ENCODE data around the gene DCBLD2.

The DCBLD2 gene

GRCh38 chr3:98827221-98827920 is 74.1 kb downstream of the DCBLD2 start:
- Mint-ChIP-seq H3K4me3 (no peak overlapping the region), H3K27ac (no peak overlapping the region), H3K27me3 (no peaks in the 10 kb centered on the region), H3K4me1 (no peaks in the 10 kb centered on the region), H3K9me3 (peaks cover 2% of the 10 kb centered on the region), H3K36me3 (no peaks in the 10 kb centered on the region)
- no peak for DNase-seq
- CTCF ChIA-PET, result no interaction called here

GRCh38 chr3:98826126-98826525 is 75.4 kb downstream of the DCBLD2 start:
- no peaks in the 10 kb centered on the region for H3K36me3 Mint-ChIP-seq
- no peak overlapping the region for H3K4me3 Mint-ChIP-seq
- H3K4me1 Mint-ChIP-seq, result no peaks in the 10 kb centered on the region
- no peaks in the 10 kb centered on the region for H3K9me3 Mint-ChIP-seq
- CTCF ChIA-PET, result interaction anchor here (0.9 to 1.2 kb wide), 2 partner anchors 229 to 252 kb away, joined by 3 read pairs; no protein-coding TSS in a partner anchor
- no peak for DNase-seq
- no peak overlapping the region for H3K27ac Mint-ChIP-seq
- H3K27me3 Mint-ChIP-seq, result no peaks in the 10 kb centered on the region

GRCh38 chr3:98824256-98824655 is 77.2 kb downstream of the DCBLD2 start:
- CTCF ChIA-PET, result interaction anchor here (1.0 to 1.7 kb wide), 2 partner anchors 9 to 352 kb away, joined by 3 to 4 read pairs; no protein-coding TSS in a partner anchor
- no peak for DNase-seq
- Mint-ChIP-seq H3K27me3 (no peaks in the 10 kb centered on the region), H3K4me1 (no peaks in the 10 kb centered on the region), H3K36me3 (no peaks in the 10 kb centered on the region), H3K27ac (no peak overlapping the region), H3K9me3 (no peaks in the 10 kb centered on the region), H3K4me3 (no peak overlapping the region)

- H3K27ac Mint-ChIP-seq, result no peak overlapping the region
- no peaks in the 10 kb centered on the region for H3K4me1 Mint-ChIP-seq
- no peaks in the 10 kb centered on the region for H3K36me3 Mint-ChIP-seq
- no peaks in the 10 kb centered on the region for H3K27me3 Mint-ChIP-seq
- CTCF ChIA-PET, result interaction anchor here (1.0 to 1.7 kb wide), 2 partner anchors 8 to 352 kb away, joined by 3 to 4 read pairs; no protein-coding TSS in a partner anchor
- no peaks in the 10 kb centered on the region for H3K9me3 Mint-ChIP-seq
- no peak for DNase-seq
- no peak overlapping the region for H3K4me3 Mint-ChIP-seq
Observed at GRCh38 chr3:98823791-98824190, 77.7 kb downstream of the DCBLD2 start.

- Mint-ChIP-seq H3K27ac (no peak overlapping the region), H3K9me3 (no peaks in the 10 kb centered on the region), H3K4me1 (no peaks in the 10 kb centered on the region), H3K4me3 (no peak overlapping the region), H3K36me3 (no peaks in the 10 kb centered on the region), H3K27me3 (no peaks in the 10 kb centered on the region)
- CTCF ChIA-PET, result interaction anchor here (1.2 kb wide), 1 partner anchor 173 kb away, joined by 3 read pairs; no protein-coding TSS in a partner anchor
- DNase-seq, result no peak
Observed at GRCh38 chr3:98821063-98821462, 80.4 kb downstream of the DCBLD2 start.

- H3K36me3 Mint-ChIP-seq, result no peaks in the 10 kb centered on the region
- no peaks in the 10 kb centered on the region for H3K4me1 Mint-ChIP-seq
- DNase-seq, result no peak
- no peaks in the 10 kb centered on the region for H3K27me3 Mint-ChIP-seq
- CTCF ChIA-PET, result interaction anchor here (0.8 to 5.8 kb wide), 11 partner anchors 143 to 936 kb away, joined by 3 to 60 read pairs (median 6); no protein-coding TSS in a partner anchor
- no peak overlapping the region for H3K4me3 Mint-ChIP-seq
- no peaks in the 10 kb centered on the region for H3K9me3 Mint-ChIP-seq
- H3K27ac Mint-ChIP-seq, result no peak overlapping the region
Observed at GRCh38 chr3:98817547-98818041, 83.9 kb downstream of the DCBLD2 start.

- Mint-ChIP-seq H3K27me3 (no peaks in the 10 kb centered on the region), H3K27ac (no peak overlapping the region), H3K4me1 (no peaks in the 10 kb centered on the region), H3K4me3 (no peak overlapping the region), H3K9me3 (no peaks in the 10 kb centered on the region), H3K36me3 (no peaks in the 10 kb centered on the region)
- CTCF ChIA-PET, result interaction anchor here (0.6 to 5.8 kb wide), 7 partner anchors 9 to 358 kb away, joined by 3 to 60 read pairs (median 5); no protein-coding TSS in a partner anchor
- DNase-seq, result no peak
Observed at GRCh38 chr3:98814817-98815420, 86.6 kb downstream of the DCBLD2 start.

GRCh38 chr3:98812851-98813374 is 88.6 kb downstream of the DCBLD2 start:
- Mint-ChIP-seq H3K9me3 (no peaks in the 10 kb centered on the region), H3K4me3 (no peak overlapping the region), H3K36me3 (no peaks in the 10 kb centered on the region), H3K4me1 (no peaks in the 10 kb centered on the region), H3K27me3 (no peaks in the 10 kb centered on the region), H3K27ac (no peak overlapping the region)
- no peak for DNase-seq
- CTCF ChIA-PET, result interaction anchor here (0.6 to 5.8 kb wide), 13 partner anchors 170 to 875 kb away, joined by 3 to 60 read pairs (median 4); no protein-coding TSS in a partner anchor

GRCh38 chr3:98811048-98811447 is 90.4 kb downstream of the DCBLD2 start:
- Mint-ChIP-seq H3K36me3 (no peaks in the 10 kb centered on the region), H3K27me3 (no peaks in the 10 kb centered on the region), H3K9me3 (no peaks in the 10 kb centered on the region), H3K4me1 (no peaks in the 10 kb centered on the region), H3K27ac (no peak overlapping the region), H3K4me3 (no peak overlapping the region)
- CTCF ChIA-PET, result interaction anchor here (0.7 to 2.6 kb wide), 3 partner anchors 207 to 476 kb away, joined by 3 to 12 read pairs (median 3); no protein-coding TSS in a partner anchor
- DNase-seq, result no peak

- no peak overlapping the region for H3K27ac Mint-ChIP-seq
- no peaks in the 10 kb centered on the region for H3K36me3 Mint-ChIP-seq
- no peaks in the 10 kb centered on the region for H3K27me3 Mint-ChIP-seq
- no peaks in the 10 kb centered on the region for H3K9me3 Mint-ChIP-seq
- no peaks in the 10 kb centered on the region for H3K4me1 Mint-ChIP-seq
- CTCF ChIA-PET, result no interaction called here
- DNase-seq, result no peak
- no peak overlapping the region for H3K4me3 Mint-ChIP-seq
Observed at GRCh38 chr3:98809557-98809956, 91.9 kb downstream of the DCBLD2 start.

- DNase-seq, result no peak
- Mint-ChIP-seq H3K27me3 (no peaks in the 10 kb centered on the region), H3K27ac (no peak overlapping the region), H3K36me3 (no peaks in the 10 kb centered on the region), H3K4me1 (no peaks in the 10 kb centered on the region), H3K4me3 (no peak overlapping the region), H3K9me3 (no peaks in the 10 kb centered on the region)
- CTCF ChIA-PET, result interaction anchor here (1.2 kb wide), 1 partner anchor 206 kb away, joined by 3 read pairs; no protein-coding TSS in a partner anchor
Observed at GRCh38 chr3:98808071-98808470, 93.4 kb downstream of the DCBLD2 start.

GRCh38 chr3:98807561-98807960 is 93.9 kb downstream of the DCBLD2 start:
- Mint-ChIP-seq H3K9me3 (no peaks in the 10 kb centered on the region), H3K36me3 (no peaks in the 10 kb centered on the region), H3K27me3 (no peaks in the 10 kb centered on the region), H3K4me1 (no peaks in the 10 kb centered on the region), H3K27ac (no peak overlapping the region), H3K4me3 (no peak overlapping the region)
- CTCF ChIA-PET, result interaction anchor here (1.2 kb wide), 1 partner anchor 205 kb away, joined by 3 read pairs; no protein-coding TSS in a partner anchor
- no peak for DNase-seq

- Mint-ChIP-seq H3K27me3 (no peaks in the 10 kb centered on the region), H3K36me3 (no peaks in the 10 kb centered on the region), H3K9me3 (peaks cover 2% of the 10 kb centered on the region), H3K4me1 (no peaks in the 10 kb centered on the region), H3K27ac (no peak overlapping the region), H3K4me3 (no peak overlapping the region)
- CTCF ChIA-PET, result no interaction called here
- no peak for DNase-seq
Observed at GRCh38 chr3:98807011-98807410, 94.5 kb downstream of the DCBLD2 start.

GRCh38 chr3:98806521-98806920 is 95.0 kb downstream of the DCBLD2 start:
- no peaks in the 10 kb centered on the region for H3K36me3 Mint-ChIP-seq
- peaks cover 2% of the 10 kb centered on the region for H3K9me3 Mint-ChIP-seq
- no peaks in the 10 kb centered on the region for H3K27me3 Mint-ChIP-seq
- H3K27ac Mint-ChIP-seq, result no peak overlapping the region
- no peaks in the 10 kb centered on the region for H3K4me1 Mint-ChIP-seq
- CTCF ChIA-PET, result no interaction called here
- DNase-seq, result no peak
- no peak overlapping the region for H3K4me3 Mint-ChIP-seq
